GM12875 (cell line): ENCODE data around the gene MT2A.

Experiments
- H3K4me3 ChIP-seq: one replicate; pipeline ENCODE4 v1.5.1; 2011; ENCODE audit warnings: low read depth, low read length, control low read depth
- CTCF ChIP-seq: IDR thresholded peaks from 2 replicates; pipeline ENCODE4 v1.5.1; 2011; ENCODE audit warnings: low read depth, mild to moderate bottlenecking, control low read depth, inconsistent platforms, low read length, moderate library complexity, borderline replicate concordance; ENCODE audit not compliant: insufficient read depth

Gene MT2A

GRCh38 chr16:56628486-56629350 lies 20.3 kb downstream of the MT2A start:
- no peak for TF ChIP-seq CTCF
- no peak overlapping the region for H3K4me3 ChIP-seq

GRCh38 chr16:56629531-56629930 lies 21.1 kb downstream of the MT2A start:
- H3K4me3 ChIP-seq = no peak overlapping the region
- TF ChIP-seq CTCF = no peak

GRCh38 chr16:56630134-56630533 lies 21.8 kb downstream of the MT2A start:
- peak; percentile 29; the same call in 1 of the 2 replicates for TF ChIP-seq CTCF
- H3K4me3 ChIP-seq = no peak overlapping the region

- TF ChIP-seq CTCF = no peak
- H3K4me3 ChIP-seq = no peak overlapping the region
These were observed 22.8 kb downstream of the MT2A start for GRCh38 chr16:56631197-56631596.

GRCh38 chr16:56631832-56632155 lies 23.4 kb downstream of the MT2A start:
- no peak for TF ChIP-seq CTCF
- no peak overlapping the region for H3K4me3 ChIP-seq

- H3K4me3 ChIP-seq = no peak within 1 kb of the TSS
- no peak for TF ChIP-seq CTCF
These were observed 23.9 kb downstream of the MT2A start, which contains the start of gene MT1M for GRCh38 chr16:56632156-56632847. Gene MT1M, plus strand, starts transcription at chr16:56632659. Its CDS starts 73 bp downstream, at chr16:56632732.
